Measurements from ENCODE around the gene PDLIM4. TPM values are rescaled to one million over a fixed set of nuclear protein-coding genes. Genes with fewer than 3 reads are reported as not detected.

The PDLIM4 gene
- polyA plus RNA-seq, 3 donors = 15.5 to 20.5 (median 16.3) TPM

DNA sequence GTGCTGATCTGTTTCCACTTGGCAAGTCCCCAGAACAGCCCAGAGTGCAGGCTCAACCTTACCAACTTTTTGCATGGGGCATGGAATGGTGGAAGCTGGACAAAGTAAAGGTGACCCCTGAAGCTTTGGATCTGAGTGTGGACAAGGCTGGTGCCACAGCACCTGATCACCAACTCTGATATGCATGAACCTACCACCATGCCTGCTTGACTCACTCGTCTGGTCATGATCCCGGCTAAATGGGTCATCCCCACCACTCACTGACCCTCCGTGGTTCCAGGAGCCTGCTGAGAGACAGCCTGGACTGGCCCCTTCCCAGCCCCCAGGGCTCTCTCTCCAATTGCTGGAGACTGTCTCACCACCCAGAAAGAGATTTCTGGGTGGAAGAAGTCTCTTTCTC, 22.3 kb downstream of the PDLIM4 start:
- DNase-seq = no peak

GRCh38 chr5:132280371-132281240, 23.1 kb downstream of the PDLIM4 start:
- DNase-seq = no peak

DNA sequence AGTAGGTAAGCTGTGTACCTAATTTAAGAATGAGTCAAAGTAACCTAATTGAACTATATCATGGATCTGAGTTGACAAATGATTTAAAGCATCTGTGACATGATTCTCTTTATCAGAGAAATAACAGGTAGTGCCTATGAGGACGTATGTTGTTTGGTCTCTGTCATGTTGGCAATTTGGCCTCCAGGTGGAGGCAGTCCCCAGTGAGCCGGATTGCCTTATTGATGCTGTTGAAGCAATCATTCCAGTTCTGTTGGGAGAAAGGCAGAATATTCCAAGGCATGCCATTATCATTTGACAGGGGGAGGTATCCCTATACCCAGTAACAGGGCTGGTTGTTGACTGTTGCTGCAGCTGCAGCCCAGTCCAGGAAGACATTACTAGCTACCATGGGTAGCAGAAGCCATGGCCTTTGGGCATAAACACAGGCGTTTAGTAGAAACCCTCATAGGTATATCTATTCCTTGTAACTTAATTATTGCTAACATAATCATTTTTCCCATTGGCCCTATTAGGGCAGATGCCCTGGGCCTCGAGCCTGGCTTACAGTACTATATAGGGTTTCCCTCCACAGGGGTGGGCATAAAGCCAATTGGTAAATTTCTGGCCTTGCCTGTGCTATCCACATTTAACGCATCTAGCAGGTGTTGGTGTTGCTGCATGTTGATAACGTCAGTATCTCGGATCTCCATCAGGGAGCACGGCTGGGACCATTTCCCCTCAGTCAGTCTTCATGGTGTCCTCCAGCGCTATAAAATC, 24.5 kb downstream of the PDLIM4 start:
- DNase-seq = no peak

DNA sequence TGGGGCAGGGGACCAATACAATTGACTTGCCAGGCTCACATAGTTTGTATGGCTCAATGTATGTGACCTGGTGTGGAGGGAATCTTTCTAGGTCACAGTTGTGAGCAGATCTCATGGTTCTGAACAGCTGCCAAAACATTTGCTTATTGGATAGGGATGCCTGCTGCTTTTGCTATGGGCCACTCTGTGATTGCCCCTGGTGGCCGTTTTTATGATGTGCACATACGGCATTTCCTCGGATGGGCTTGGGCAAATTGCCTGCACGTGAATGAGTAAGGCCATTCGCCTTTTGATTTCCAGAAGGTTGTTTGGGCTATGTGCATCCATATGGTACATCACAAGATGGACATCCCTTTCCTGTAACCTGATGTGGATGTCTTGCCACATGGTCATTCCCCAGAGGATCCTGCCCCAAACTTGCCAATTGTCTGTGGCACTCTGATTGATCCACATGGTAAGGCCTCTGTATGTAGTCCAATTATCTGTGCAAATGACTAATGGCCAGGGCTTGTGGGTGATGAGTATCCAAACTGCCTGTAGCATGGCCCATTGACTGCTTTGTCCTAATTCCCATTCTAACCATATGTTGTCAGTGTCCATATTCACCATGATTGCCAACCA, 26.0 kb downstream of the PDLIM4 start:
- no peak for DNase-seq

DNA sequence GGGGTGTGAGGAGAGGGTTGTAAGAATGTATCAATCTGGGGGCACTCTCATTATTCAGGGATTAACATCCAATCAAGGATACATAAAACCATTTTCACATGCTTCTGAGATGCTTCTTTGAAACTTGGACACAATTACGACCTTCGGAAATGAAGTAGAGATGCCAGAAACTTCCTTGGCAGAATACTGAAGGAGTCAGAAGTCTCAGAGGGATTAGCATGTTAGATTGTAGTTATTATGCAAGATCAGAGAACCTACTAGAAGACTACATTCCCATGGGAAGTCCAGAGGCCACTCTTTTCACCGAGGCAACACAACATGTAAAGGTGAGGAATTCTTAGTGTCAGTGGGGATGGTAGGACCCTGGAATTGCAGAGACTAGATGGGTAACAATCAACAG, 31.6 kb downstream of the PDLIM4 start:
- DNase-seq = no peak

DNA sequence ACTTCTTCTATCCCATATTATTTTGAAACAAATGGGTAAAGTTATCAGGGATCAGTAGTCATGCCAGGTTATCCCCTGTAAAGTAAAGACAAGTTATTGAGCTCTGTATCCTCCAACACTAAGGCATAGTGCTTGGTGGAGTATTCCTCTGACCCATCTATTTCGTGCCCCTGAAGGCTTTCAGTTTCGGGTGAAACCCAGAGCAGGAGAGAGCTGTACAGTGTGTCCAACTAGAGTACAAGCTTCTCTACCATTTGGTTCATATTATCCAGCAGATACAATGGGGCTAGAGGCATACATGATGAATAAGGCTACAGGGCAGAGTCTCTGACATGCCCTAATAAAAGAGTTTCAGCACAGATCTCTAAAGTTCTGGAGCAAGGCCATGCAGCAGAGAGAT, 33.5 kb downstream of the PDLIM4 start:
- DNase-seq = no peak

- peak; percentile 90 for DNase-seq
Observed at GRCh38 chr5:132293066-132293991, 35.8 kb downstream of the PDLIM4 start.

GRCh38 chr5:132293992-132294727, 36.7 kb downstream of the PDLIM4 start, which contains the start of gene SLC22A4:
SLC22A4 (plus strand) TSS chr5:132294394; CDS start chr5:132294617, 223 bp downstream.
- peak; percentile 95 for DNase-seq

DNA sequence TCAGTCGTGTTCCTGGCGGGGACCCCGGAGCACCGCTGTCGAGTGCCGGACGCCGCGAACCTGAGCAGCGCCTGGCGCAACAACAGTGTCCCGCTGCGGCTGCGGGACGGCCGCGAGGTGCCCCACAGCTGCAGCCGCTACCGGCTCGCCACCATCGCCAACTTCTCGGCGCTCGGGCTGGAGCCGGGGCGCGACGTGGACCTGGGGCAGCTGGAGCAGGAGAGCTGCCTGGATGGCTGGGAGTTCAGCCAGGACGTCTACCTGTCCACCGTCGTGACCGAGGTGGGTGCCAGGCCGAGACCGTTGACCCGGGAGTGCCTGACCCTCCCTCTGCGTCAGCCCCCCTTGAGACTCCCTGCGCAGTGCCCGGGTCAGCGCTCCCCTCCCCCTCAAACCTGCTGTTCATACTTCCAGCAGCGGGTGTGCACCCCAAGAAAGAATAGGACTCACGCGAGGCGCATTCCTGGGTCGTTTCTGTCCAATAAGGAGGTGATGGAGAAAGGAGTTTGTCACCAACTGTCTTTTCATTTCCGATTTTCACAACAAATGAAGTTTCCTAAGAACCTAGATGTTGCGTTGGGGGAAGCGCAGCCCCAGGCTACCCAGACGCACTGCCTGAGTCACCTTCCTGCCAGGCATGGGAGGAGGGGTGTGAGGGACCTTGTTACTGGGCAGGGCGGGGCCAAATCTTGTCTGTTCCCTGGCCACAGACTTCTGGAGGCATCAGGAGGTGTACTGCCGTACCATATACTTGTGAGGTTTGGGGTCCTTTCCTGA, 37.4 kb downstream of the PDLIM4 start:
- DNase-seq = no peak

- no peak for DNase-seq
Observed at GRCh38 chr5:132295505-132296411, 38.3 kb downstream of the PDLIM4 start.

GRCh38 chr5:132296412-132297016, 39.0 kb downstream of the PDLIM4 start:
- DNase-seq = no peak

DNA sequence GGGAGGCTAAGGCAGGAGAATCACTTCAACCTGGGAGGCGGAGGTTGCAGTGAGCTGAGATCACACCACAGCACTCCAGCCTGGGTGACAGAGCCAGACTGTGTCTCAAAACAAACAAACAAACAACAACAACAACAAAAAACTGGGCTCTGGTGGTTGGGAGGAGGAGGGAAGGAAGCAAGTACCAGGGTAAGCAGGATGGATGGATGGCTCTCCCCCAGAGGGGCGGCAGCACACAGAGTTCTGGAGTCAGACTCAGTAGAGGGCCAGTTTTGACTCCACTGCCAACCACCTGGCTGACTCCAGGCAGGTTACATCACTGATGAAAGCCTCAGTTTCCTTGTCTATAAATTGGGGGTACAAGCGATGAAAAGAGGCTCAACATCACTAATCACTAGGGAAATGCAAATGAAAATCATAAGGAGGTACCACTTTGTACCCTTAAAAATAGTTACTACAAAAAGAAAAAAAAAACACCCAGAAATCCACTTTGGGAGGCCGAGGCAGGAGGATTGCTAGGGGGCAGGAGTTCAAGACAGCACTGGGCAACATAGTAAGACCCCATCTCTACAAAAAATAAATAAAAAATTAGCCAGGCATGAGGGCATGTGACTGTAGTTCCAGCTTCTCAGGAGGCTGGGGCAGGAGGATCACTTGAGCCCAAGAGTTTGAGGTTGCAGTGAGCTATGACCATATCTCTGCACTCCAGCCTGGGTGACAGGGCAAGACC, 39.9 kb downstream of the PDLIM4 start:
- DNase-seq = no peak

DNA sequence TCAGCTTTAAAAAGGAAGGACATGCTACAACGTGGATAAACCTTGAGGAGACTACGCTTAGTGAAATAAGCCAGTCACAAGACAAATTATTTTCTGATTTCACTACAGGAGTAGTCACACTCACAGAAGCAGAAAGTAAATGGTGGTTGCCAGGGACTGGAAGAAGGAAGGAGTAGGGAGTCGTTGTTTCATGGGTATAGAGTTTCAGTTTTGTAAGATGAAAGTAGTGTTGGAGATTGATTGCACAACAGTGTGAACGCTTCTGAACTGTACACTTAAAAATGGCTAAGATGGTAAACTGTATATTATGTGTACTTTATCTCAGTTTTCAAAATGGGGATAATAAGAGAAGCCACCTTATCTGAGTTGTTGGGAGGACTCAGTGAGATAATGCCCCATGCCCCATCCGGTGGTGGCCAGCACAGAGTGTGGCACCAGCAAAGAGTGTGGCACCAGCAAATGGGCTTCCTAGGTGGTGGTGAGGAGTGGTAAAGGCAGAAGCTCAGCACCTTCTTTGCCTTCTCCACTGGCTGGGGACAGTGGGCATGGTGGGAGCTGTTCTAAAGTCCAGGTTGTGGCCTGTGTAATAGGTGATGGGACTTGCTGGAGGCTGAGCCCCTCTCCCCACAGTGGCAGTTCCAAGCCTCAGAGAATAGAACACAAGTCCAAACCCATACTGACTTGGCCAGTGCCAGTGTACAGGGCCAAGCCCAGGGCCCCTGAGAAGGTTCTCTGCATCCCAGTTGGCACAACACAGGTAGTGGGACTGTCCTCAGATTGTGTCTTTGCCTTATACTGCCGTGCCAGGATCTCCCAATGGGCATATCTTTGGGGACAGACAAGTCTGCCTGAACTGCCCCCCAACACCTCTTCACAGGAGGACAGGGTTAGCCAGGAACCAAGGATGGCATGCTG, 41.1 kb downstream of the PDLIM4 start:
- no peak for DNase-seq

GRCh38 chr5:132299917-132300316, 42.4 kb downstream of the PDLIM4 start:
- no peak for DNase-seq

GRCh38 chr5:132300577-132301343, 43.3 kb downstream of the PDLIM4 start:
- DNase-seq = no peak

Data from renal pelvis (tissue), 4 donors.